Renal cortex interstitium (tissue), 11 donors: Measurements from ENCODE around the gene IL36B. TPM values are rescaled to one million over a fixed set of nuclear protein-coding genes. Genes with fewer than 3 reads are reported as not detected.

Experiments
- DNase-seq, 11 donors: peaks; one replicate each; pipeline ENCODE4 v3.0.0-alpha.2; 2013; ENCODE audit warnings: low read depth in 9 of 11, low spot score in 4 of 11; ENCODE audit errors: extremely low read depth in 1 of 11
- polyA plus RNA-seq, 3 donors: library from polyadenylated mRNA; unstranded; fragments of 120-200 nt; gene quantifications; one replicate each; pipeline ENCODE4 v1.2.1, GENCODE V29; 2013; ENCODE audit not compliant: insufficient read length in 3 of 3

Gene IL36B
- polyA plus RNA-seq, 3 donors = not detected

GRCh38 chr2:113058998-113059960 is 6.6 kb upstream of the IL36B start, which contains the start of gene IL36RN:
Gene IL36RN (plus strand): TSS chr2:113059198. CDS start chr2:113059439, 241 bp downstream.
- DNase-seq = no peak

- no peak for DNase-seq
Measured at GRCh38 chr2:113058411-113058994, 5.8 kb upstream of the IL36B start.

- no peak for DNase-seq
Measured at GRCh38 chr2:113057117-113057516, 4.5 kb upstream of the IL36B start.

GRCh38 chr2:113056521-113056920 is 3.9 kb upstream of the IL36B start:
- no peak for DNase-seq

GRCh38 chr2:113054066-113054465 is 1.4 kb upstream of the IL36B start:
- no peak for DNase-seq

GRCh38 chr2:113053666-113054065 is 999 bp upstream of the IL36B start:
- DNase-seq = no peak

- no peak for DNase-seq
Measured at GRCh38 chr2:113050921-113051895, 1.5 kb downstream of the IL36B start.

GRCh38 chr2:113046465-113046864 is 6.2 kb downstream of the IL36B start:
- no peak for DNase-seq

- no peak for DNase-seq
Measured at GRCh38 chr2:113041871-113042270, 10.8 kb downstream of the IL36B start.

GRCh38 chr2:113039719-113040118 is 12.9 kb downstream of the IL36B start:
- DNase-seq = no peak

- no peak for DNase-seq
Measured at GRCh38 chr2:113039158-113039557, 13.5 kb downstream of the IL36B start.

- DNase-seq = no peak
Measured at GRCh38 chr2:113038291-113038690, 14.4 kb downstream of the IL36B start.

GRCh38 chr2:113036763-113037162 is 15.9 kb downstream of the IL36B start:
- no peak for DNase-seq

GRCh38 chr2:113034016-113034415 is 18.7 kb downstream of the IL36B start:
- no peak for DNase-seq

- no peak for DNase-seq
Measured at GRCh38 chr2:113032737-113033136, 19.9 kb downstream of the IL36B start.

GRCh38 chr2:113028112-113028511 is 24.6 kb downstream of the IL36B start:
- no peak for DNase-seq

GRCh38 chr2:113027691-113028090 is 25.0 kb downstream of the IL36B start:
- no peak for DNase-seq

GRCh38 chr2:113025737-113026136 is 26.9 kb downstream of the IL36B start:
- DNase-seq = no peak

- DNase-seq = no peak
Measured at GRCh38 chr2:113024764-113025163, 27.9 kb downstream of the IL36B start.
